ENCODE data around the gene NAIF1.

The NAIF1 gene

DNA sequence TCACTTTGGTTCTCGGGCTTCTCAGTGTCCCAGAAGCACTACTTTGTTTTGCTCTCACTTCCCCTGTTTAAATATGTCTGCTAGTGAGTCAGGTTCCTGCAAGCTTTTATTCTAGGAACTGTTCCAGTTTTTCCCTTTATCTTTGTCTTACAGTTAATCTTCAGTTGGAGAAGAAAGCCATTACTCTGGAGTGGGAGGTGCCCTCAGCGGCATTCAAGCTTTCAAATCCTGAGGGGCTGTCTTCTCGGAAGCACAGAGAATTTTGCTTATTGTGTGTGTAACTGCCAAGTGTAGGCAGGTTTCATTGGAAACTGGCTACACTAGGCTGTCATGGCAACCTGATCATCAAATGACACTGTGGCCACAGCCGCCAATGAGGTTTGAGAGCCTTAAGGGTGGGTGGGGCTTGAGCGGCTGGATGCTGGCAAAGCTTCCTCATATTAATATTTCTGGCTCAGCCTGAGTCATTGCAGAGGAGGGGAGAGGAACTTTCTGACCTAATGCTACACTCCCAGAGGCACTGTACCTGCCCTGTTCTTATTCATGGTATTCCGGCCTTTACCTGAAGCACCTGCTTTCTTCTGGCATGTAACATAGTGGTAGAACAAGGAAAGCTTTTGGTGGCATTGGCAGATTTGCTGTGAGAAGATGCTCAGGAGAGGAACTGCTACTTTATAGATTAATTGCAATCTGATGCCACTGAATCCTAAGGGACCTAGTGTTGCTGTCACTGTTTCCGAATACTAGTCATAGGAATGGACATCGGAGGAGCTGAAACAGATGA lies 27.2 kb upstream of the NAIF1 start:
- TF ChIP-seq, protein P1, sequence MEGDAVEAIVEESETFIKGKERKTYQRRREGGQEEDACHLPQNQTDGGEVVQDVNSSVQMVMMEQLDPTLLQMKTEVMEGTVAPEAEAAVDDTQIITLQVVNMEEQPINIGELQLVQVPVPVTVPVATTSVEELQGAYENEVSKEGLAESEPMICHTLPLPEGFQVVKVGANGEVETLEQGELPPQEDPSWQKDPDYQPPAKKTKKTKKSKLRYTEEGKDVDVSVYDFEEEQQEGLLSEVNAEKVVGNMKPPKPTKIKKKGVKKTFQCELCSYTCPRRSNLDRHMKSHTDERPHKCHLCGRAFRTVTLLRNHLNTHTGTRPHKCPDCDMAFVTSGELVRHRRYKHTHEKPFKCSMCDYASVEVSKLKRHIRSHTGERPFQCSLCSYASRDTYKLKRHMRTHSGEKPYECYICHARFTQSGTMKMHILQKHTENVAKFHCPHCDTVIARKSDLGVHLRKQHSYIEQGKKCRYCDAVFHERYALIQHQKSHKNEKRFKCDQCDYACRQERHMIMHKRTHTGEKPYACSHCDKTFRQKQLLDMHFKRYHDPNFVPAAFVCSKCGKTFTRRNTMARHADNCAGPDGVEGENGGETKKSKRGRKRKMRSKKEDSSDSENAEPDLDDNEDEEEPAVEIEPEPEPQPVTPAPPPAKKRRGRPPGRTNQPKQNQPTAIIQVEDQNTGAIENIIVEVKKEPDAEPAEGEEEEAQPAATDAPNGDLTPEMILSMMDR (IDR thresholded peaks at IDR 0.05): no peak

DNA sequence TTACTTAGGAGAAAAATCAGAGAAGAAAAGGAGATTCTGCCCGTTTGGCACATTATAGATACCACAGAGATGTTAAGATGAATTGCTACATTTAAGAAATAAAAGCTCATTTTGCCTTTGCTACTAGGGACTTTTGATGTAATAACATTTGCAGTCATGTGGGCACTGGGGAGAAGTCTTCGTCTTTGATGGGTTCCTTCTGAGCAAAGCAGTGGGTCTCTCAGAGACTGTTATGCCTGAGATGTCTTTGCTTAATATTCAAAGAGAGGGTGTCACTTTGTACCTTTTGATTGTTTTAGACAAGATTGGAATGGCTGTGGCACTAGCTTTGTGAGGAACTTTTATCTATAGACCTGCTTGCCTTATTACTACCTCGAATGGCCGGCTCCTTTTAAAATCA lies 25.9 kb upstream of the NAIF1 start:
- TF ChIP-seq, protein P1 (IDR thresholded peaks at IDR 0.05): no peak

DNA sequence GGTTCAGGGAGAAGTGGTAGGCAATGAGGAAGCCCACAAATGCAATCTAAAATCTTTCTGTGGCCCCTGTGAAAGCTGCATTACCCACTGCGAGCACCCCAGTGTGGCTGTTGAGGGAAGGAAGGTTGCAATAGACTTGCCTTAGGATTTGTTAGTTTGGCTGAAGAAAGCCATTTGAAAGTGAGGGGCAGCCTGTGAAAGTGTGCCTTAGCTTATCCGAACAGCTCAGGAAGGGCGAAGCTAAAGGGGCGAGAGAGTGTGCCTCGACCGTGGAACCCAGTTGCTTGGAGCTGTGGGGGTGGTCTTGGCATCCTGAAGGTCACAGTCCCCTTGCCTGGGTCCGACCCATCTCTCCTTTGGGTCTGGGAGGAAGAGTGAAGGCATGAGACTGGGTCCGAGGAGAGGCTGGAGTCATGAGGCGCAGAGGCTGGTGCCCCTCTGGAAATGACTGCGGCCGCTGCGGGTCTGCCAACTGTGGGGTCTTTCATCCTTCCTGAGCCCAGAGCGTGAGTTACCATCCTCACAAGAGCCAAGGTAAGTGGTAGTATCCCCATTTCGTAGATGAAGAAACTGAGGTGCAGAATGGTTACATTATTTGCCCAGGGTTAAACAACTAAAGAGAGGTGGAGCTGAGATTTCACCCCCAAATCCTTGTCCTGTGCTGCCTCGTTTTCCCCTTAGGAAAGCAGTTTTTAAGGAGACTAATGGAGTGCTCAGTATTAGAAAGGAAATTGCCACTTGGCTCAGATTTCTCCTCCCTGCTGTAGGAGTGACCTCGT lies 25.3 kb upstream of the NAIF1 start:
- TF ChIP-seq, protein P1 (IDR thresholded peaks at IDR 0.05): no peak

DNA sequence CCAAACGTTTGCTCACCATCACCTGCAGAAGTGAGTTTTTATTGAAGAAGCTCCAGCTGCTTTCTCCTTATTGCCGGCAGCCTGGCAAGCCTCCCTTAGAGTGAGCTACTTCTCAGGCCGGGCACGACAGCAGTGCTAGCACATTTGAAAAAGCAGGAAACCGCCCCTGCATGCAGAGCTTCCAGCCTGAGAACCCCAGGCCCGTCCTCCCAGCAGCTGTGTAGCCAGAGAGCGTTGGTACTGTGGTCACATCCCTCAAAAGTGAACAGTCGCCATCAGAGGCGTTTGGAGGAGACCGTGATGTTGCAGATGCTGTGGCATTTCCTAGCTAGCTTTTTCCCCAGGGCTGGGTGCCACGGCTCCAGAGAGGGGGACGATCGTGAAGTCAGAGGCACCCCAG lies 24.5 kb upstream of the NAIF1 start:
- TF ChIP-seq, protein P1 (IDR thresholded peaks at IDR 0.05): no peak

DNA sequence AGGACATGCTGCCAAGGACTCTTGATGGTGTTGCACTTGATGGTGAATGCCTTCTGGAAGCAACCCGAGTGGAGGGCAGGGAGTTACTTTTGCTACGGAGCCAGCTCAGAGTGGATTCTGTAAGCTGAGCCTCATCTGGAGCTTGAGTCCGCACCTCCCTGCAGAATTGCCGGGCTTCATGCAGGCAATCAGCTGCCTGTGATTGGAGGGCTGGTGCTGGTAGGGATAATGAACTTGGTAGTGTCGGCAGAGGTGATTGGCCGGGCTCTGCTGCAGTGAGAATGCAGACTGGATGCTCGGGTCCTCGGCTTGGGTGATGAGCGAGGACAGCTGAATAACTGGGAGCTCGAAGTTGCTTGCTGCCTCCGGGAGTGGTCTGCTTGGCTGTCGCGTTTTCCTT lies 24.0 kb upstream of the NAIF1 start:
- TF ChIP-seq, protein P1 (IDR thresholded peaks at IDR 0.05): no peak

DNA sequence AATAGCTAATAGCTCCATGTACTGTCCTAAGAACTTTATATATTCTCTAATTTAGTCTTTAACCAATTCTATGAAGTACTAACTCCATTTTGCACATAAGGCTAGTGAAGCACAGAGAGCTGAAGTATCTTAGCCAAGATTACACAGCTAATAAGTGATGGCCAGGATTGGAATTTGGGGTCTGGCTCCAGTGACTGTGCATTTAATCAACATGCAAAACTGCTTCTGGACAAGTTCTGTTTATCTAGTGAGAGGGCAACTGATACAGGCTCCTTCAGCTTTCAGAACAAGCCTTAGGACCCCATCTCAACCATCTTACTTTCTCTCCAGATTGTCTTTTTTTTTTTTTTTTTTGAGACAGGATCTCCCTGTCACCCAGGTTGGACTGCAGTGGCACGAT lies 22.2 kb upstream of the NAIF1 start:
- TF ChIP-seq, protein P1 (IDR thresholded peaks at IDR 0.05): no peak

DNA sequence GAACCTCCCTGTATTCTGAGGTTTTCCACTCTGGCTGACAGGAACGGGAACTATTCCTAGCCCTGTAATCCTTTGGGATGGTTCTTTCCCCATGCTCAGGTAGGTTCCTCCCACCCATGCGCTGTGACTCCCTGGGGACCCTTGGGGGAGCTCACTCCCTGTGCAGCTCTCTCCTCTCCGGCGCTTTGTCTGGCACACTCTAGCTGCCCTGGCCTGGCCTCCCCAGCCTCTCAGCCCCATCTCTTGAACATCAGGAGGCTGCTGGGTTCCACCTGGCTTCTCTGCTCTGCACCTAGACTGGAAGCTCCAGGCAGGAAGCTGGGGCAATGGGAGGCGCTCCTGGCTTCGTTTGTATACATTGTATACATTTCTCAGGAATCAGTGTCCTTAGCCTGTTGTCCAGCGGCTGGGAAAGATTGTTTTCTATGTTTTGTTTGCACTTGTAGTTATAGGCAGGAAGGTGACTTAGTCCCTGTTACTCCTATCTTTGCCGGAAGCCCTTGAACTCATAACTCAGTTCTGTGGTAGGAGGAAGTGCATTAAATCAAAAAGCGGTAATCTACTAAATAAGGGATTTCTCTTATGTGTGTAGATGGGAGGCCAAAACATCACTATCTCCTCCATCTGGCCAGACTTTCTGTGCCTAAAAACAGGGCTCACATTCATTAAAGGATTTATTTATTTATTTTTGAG lies 21.3 kb upstream of the NAIF1 start:
- TF ChIP-seq, protein P1 (IDR thresholded peaks at IDR 0.05): no peak

Measured in LNCAP (cell line).